Muscle layer of duodenum (tissue), 2 donors: ENCODE measurements around the gene IL4R.

Experiments
- H3K27ac ChIP-seq: one replicate; pipeline ENCODE4 v1.7.0; 2013; ENCODE audit warnings: mild to moderate bottlenecking, low read length
- H3K27me3 ChIP-seq: one replicate; pipeline ENCODE4 v1.7.0; 2013; ENCODE audit warnings: low read depth, mild to moderate bottlenecking, control low read depth, low read length
- H3K36me3 ChIP-seq, 2 donors: one replicate each; pipeline ENCODE4 v1.7.0; 2013; ENCODE audit warnings: low read length in 2 of 2, control low read depth in 1 of 2, mild to moderate bottlenecking in 1 of 2; ENCODE audit not compliant: insufficient read depth in 2 of 2, control insufficient read depth in 1 of 2
- H3K4me1 ChIP-seq, 2 donors: one replicate each; pipeline ENCODE4 v1.7.0; 2013; ENCODE audit warnings: low read length in 2 of 2, mild to moderate bottlenecking in 2 of 2, control low read depth in 1 of 2, moderate library complexity in 1 of 2; ENCODE audit not compliant: insufficient read depth in 2 of 2, control insufficient read depth in 1 of 2
- H3K4me3 ChIP-seq, 2 donors: one replicate each; pipeline ENCODE4 v1.7.0; 2013; ENCODE audit warnings: low read length in 2 of 2, low read depth in 1 of 2, mild to moderate bottlenecking in 1 of 2
- H3K9me3 ChIP-seq, 2 donors: one replicate each; pipeline ENCODE4 v1.7.0; 2013; ENCODE audit warnings: low read length in 2 of 2, control low read depth in 1 of 2, mild to moderate bottlenecking in 1 of 2; ENCODE audit not compliant: control insufficient read depth in 1 of 2
- donor health status: healthy.

The IL4R gene

GRCh38 chr16:27377666-27378485, 64.1 kb downstream of the IL4R start:
- H3K9me3 ChIP-seq = peaks cover 0 to 6% of the 10 kb centered on the region in 2 donors
- no peak overlapping the region for H3K4me3 ChIP-seq
- H3K4me1 ChIP-seq = no peaks in the 10 kb centered on the region
- H3K27me3 ChIP-seq = no peaks in the 10 kb centered on the region
- no peaks in the 10 kb centered on the region for H3K36me3 ChIP-seq
- no peak overlapping the region for H3K27ac ChIP-seq

GRCh38 chr16:27378871-27379481, 65.2 kb downstream of the IL4R start:
- Histone ChIP-seq H3K36me3 (no peaks in the 10 kb centered on the region), H3K9me3 (peaks cover 0 to 13% of the 10 kb centered on the region in 2 donors), H3K27ac (no peak overlapping the region), H3K4me3 (no peak overlapping the region), H3K27me3 (no peaks in the 10 kb centered on the region), H3K4me1 (no peaks in the 10 kb centered on the region)

- H3K36me3 ChIP-seq = no peaks in the 10 kb centered on the region
- H3K4me1 ChIP-seq = no peaks in the 10 kb centered on the region
- H3K9me3 ChIP-seq = peaks cover 6 to 20% of the 10 kb centered on the region in 2 donors
- H3K27me3 ChIP-seq = no peaks in the 10 kb centered on the region
- no peak overlapping the region for H3K27ac ChIP-seq
- H3K4me3 ChIP-seq = no peak overlapping the region
Measured at GRCh38 chr16:27379919-27380318, 66.1 kb downstream of the IL4R start.

- Histone ChIP-seq H3K9me3 (peaks cover 6 to 26% of the 10 kb centered on the region in 2 donors), H3K4me1 (no peaks in the 10 kb centered on the region), H3K27ac (no peak overlapping the region), H3K4me3 (no peak overlapping the region), H3K36me3 (no peaks in the 10 kb centered on the region), H3K27me3 (no peaks in the 10 kb centered on the region)
Measured at GRCh38 chr16:27381236-27381635, 67.5 kb downstream of the IL4R start.

GRCh38 chr16:27381974-27382855, 68.4 kb downstream of the IL4R start:
- H3K27me3 ChIP-seq = no peaks in the 10 kb centered on the region

GRCh38 chr16:27383556-27384243, 69.9 kb downstream of the IL4R start:
- no peak overlapping the region for H3K27ac ChIP-seq

More at GRCh38 chr16:27381974-27382855, 68.4 kb downstream of the IL4R start:
- peaks cover 6 to 26% of the 10 kb centered on the region in 2 donors for H3K9me3 ChIP-seq
- no peak overlapping the region for H3K27ac ChIP-seq
- H3K36me3 ChIP-seq = no peaks in the 10 kb centered on the region
- H3K4me3 ChIP-seq = no peak overlapping the region
- no peaks in the 10 kb centered on the region for H3K4me1 ChIP-seq

GRCh38 chr16:27384425-27384824, 70.7 kb downstream of the IL4R start:
- Histone ChIP-seq H3K36me3 (no peaks in the 10 kb centered on the region), H3K4me3 (no peak overlapping the region), H3K27me3 (no peaks in the 10 kb centered on the region), H3K9me3 (peaks cover 6 to 26% of the 10 kb centered on the region in 2 donors), H3K27ac (no peak overlapping the region), H3K4me1 (no peaks in the 10 kb centered on the region)

More at GRCh38 chr16:27383556-27384243, 69.9 kb downstream of the IL4R start:
- Histone ChIP-seq H3K27me3 (no peaks in the 10 kb centered on the region), H3K9me3 (peaks cover 6 to 26% of the 10 kb centered on the region in 2 donors), H3K4me3 (peak overlapping the region in 1 of 2 donors; percentile 25), H3K36me3 (no peaks in the 10 kb centered on the region), H3K4me1 (no peaks in the 10 kb centered on the region)

- H3K27ac ChIP-seq = no peak overlapping the region
- no peak overlapping the region for H3K4me3 ChIP-seq
- H3K4me1 ChIP-seq = no peaks in the 10 kb centered on the region
- H3K36me3 ChIP-seq = no peaks in the 10 kb centered on the region
- peaks cover 6 to 26% of the 10 kb centered on the region in 2 donors for H3K9me3 ChIP-seq
- no peaks in the 10 kb centered on the region for H3K27me3 ChIP-seq
Measured at GRCh38 chr16:27385398-27385797, 71.6 kb downstream of the IL4R start.

- Histone ChIP-seq H3K36me3 (no peaks in the 10 kb centered on the region), H3K27ac (no peak overlapping the region), H3K9me3 (peaks cover 6 to 21% of the 10 kb centered on the region in 2 donors)
Measured at GRCh38 chr16:27386674-27387073, 72.9 kb downstream of the IL4R start.

GRCh38 chr16:27387724-27388123, 74.0 kb downstream of the IL4R start:
- no peaks in the 10 kb centered on the region for H3K36me3 ChIP-seq
- no peak overlapping the region for H3K4me3 ChIP-seq
- peaks cover 6 to 23% of the 10 kb centered on the region in 2 donors for H3K9me3 ChIP-seq
- no peak overlapping the region for H3K27ac ChIP-seq
- H3K27me3 ChIP-seq = no peaks in the 10 kb centered on the region
- H3K4me1 ChIP-seq = no peaks in the 10 kb centered on the region

More at GRCh38 chr16:27386674-27387073, 72.9 kb downstream of the IL4R start:
- no peaks in the 10 kb centered on the region for H3K4me1 ChIP-seq
- H3K4me3 ChIP-seq = no peak overlapping the region
- H3K27me3 ChIP-seq = no peaks in the 10 kb centered on the region
